ENCODE measurements around the gene CDC42EP4.
"Not testable (repeated sequence)": the region's sequence is repeated elsewhere in the genome, so short reads cannot be mapped to it uniquely, and the experiment has no call there.

Gene CDC42EP4

DNA sequence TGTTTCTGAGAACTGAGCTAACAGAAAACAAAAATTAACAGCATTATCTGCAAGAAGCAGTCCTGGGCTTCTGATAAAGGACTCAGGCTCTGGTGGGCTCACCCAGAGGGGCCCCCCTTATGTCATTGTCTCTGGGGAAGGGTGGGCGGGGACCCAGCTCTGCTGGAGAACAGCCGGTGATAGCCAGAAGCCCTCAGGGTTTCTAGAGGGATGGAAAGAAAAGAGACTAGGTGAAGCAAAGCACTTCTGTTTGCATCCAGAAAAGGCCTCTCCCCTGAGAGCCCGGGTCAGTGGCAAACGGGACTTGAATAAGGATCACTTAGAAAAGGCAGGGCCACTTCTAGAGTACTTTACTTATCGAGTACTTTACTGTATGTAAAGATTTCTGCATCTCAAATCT is 7.0 kb upstream of the CDC42EP4 start:
- DNase-seq, result no peak

GRCh38 chr17:73318427-73318813 is 6.6 kb upstream of the CDC42EP4 start:
- DNase-seq, result no peak

- DNase-seq, result no peak
Observed at GRCh38 chr17:73317513-73318426, 6.0 kb upstream of the CDC42EP4 start.

- no peak for DNase-seq
Observed at GRCh38 chr17:73316919-73317505, 5.2 kb upstream of the CDC42EP4 start.

- DNase-seq, result no peak
Observed at GRCh38 chr17:73315471-73315870, 3.7 kb upstream of the CDC42EP4 start.

- DNase-seq, result no peak
Observed at GRCh38 chr17:73313526-73314127, 1.8 kb upstream of the CDC42EP4 start.

GRCh38 chr17:73312887-73313286 is 1.1 kb upstream of the CDC42EP4 start:
- DNase-seq, result not testable (repeated sequence)

GRCh38 chr17:73311428-73311780 is 397 bp downstream of the CDC42EP4 start:
- no peak for DNase-seq

- no peak for DNase-seq
Observed at GRCh38 chr17:73309727-73310596, 1.8 kb downstream of the CDC42EP4 start.

DNA sequence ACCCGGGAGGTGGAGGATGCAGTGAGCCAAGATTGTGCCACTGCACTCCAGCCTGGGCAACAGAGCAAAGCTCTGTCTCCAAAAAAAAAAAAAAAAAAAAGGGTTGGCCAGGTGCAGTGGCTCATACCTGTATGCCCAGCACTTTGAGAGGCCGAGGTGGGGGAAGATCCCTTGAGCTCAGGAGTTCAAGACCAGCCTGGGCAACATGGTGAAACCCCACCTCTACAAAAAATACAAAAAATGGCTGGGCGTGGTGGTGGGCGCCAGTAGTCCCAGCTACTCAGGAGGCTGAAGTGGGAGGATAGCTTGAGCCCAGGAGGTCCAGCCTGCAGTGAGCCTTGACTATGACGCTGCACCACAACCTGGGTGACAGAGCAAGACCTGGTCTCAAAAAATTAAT is 2.8 kb downstream of the CDC42EP4 start:
- DNase-seq, result not testable (repeated sequence)

- DNase-seq, result no peak
Observed at GRCh38 chr17:73308017-73308823, 3.6 kb downstream of the CDC42EP4 start.

GRCh38 chr17:73307130-73307529 is 4.7 kb downstream of the CDC42EP4 start:
- DNase-seq, result no peak

- no peak for DNase-seq
Observed at GRCh38 chr17:73305845-73306836, 5.7 kb downstream of the CDC42EP4 start.

- no peak for DNase-seq
Observed at GRCh38 chr17:73304971-73305812, 6.6 kb downstream of the CDC42EP4 start.

DNA sequence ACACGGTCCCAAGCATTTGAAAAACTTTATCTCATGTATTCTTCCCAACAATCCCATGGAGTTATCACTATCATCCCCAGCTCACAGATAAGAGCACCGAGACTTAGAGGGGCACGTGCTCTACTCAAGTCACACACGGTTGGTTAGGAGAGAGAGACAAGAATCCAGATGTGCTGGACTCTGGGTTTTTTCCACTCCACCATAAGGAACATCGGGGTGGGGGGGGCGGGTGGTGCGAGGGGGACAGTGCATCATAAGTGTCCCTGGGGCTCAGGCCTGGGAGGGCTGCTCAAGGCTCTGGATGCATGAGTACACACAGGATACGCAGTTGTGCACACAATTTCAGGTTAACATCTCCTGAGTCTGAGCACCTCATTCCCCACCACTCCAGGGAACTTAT is 7.4 kb downstream of the CDC42EP4 start:
- no peak for DNase-seq

DNA sequence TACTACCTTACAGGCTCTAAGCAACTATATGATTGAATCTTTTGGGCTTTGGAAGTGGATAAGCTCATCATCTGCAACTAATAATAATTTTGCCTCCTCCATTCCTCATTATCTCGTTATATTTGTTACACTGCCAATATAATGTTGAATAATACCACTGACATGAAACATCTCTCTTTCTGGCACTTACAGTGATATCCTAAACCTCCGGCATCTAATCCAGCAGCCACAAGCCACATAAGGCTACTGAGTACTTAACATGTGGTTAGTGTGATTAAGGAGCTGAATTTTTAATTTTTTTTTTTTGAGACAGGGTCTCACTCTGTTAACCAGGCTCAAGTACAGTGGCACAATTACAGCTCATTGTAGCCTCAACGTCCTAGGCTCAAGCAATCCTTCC is 9.6 kb downstream of the CDC42EP4 start:
- no peak for DNase-seq

GRCh38 chr17:73301369-73301768 is 10.4 kb downstream of the CDC42EP4 start:
- DNase-seq, result no peak

GRCh38 chr17:73300392-73300791 is 11.4 kb downstream of the CDC42EP4 start:
- no peak for DNase-seq

DNA sequence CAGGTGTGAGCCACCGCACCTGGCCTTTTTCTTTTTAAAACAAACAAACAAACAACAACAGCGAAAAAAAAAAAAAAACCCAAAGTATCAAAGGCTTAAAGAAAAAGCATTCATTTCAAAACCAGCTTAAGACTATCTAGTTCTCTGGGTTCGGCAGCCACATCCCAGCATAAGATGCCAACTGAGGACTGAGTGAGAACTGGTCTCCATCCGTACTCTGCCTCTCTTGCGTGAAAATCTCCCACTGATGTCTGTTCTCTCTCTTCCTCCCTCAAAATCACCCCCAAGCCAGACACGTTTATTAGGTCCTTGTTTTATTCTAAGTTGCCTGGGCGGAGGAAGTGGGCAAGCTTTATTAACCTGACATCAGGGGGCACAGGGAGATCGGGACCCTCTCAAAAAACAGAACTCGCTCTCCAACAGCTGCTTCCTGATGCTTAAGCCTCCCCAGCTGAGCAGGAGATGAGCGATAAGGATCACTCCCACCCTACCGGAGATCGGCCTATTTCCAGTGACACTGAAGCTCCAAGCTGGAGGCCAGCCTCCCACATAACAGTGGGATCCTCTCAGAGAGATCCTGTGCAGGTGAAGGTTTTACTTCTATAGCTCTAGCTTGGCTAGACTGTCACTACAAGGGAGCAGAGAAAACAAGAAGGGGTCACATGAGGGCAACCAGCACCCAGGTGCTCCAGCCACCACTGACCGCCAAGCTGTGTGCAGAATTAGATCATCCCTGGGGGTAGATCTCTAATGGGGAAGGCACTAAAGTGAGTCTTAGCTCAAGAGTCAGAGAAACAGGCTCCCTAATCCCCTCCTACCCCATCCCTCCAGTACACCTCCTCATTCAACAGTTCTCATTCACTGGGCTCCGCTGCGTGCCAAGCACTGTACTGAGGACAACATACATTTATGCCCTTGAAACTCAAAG is 13.6 kb downstream of the CDC42EP4 start:
- DNase-seq, result no peak
